NCI-H1694 treated with DMSO at 0.1 percent for 48 hours (cell line): Measurements from ENCODE around the gene GPX1.
A peak's percentile ranks its signal among the peaks of the same experiment; 100 is the strongest.
"Not testable (repeated sequence)": the region's sequence is repeated elsewhere in the genome, so short reads cannot be mapped to it uniquely, and the experiment has no call there.

ENCODE experiments used
- DNase-seq: peaks from one replicate; lab custom pipeline; 2025; lab: John Stamatoyannopoulos, UW

Gene GPX1

DNA sequence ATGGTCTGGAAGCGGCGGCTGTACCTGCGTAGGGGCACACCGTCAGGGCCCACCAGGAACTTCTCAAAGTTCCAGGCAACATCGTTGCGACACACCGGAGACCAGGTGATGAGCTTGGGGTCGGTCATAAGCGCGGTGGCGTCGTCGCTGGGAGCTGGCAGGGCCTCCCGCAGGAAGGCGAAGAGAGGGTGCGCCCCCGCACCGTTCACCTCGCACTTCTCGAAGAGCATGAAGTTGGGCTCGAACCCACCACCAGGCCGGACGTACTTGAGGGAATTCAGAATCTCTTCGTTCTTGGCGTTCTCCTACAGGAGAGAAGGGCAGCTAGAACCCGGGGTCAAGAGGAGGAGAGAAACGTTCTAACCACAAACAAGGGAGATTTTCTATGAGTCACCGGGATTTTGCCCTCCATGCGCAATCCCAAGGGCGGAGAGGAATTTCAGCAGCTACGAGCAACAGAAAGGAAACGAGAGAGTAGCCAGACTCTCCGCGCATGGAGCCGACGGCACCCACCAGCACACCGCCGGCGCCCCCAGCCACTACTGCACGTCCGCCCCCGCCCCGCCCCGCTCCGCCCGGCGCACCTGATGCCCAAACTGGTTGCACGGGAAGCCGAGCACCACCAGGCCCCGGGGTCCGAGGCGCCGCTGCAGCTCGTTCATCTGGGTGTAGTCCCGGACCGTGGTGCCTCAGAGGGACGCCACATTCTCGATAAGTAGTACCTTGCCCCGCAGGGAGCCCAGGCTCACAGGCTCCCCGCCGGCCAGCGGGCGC is 523 bp downstream of the GPX1 start:
- not testable (repeated sequence) for DNase-seq

DNA sequence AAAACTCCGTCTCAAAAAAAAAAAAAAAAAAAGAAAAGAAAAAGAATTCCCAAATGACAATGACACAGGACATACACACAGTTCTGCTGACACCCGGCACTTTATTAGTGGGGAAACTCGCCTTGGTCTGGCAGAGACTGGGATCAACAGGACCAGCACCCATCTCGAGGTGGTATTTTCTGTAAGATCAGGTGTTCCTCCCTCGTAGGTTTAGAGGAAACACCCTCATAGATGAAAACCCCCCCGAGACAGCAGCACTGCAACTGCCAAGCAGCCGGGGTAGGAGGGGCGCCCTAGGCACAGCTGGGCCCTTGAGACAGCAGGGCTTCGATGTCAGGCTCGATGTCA is 1.1 kb downstream of the GPX1 start:
- not testable (repeated sequence) for DNase-seq

DNA sequence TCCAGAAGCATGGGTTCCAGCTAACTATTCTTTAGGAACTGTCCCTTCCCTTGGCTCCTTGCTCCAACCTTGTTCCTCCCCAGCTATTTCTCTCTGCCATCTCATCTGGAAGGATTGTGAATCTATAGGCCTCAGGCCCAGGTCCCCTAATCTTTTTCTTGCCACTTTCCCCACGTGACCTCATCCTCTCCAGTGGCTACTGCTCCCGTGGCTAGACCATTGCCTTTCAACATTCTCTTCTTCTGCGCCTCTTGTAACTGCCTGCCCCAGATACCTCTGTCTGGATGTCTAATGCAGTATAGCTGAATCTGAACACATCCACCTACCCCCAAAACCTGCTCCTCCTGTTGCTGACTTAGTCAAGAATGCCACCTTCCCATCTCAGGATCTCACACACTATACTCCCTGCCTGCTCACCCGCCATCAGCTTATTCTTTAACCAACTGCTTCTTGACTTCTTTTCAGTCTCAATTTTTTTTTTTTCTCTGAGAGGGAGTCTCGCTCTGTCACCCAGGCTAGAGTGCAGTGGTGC is 5.2 kb downstream of the GPX1 start:
- no peak for DNase-seq

DNA sequence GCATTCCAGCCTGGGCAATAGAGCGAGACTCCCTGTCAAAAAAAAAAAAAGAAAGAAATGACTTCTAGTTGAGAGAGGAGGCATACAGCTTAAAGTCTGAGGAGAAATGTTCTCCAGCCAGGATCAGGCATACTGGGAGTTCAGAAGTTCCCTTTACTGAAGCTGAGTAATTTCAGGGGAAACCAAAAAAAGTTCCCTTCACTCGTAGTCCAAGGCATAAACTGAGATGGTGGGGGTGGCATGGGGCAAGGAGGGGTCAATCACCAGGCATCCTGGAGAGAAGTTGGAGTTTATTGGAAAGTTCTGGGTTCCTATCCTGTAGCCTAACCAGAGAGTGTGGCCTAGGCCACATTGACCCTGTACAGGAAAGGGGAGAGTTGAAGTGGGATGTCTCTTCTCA is 5.9 kb downstream of the GPX1 start:
- no peak for DNase-seq

- DNase-seq = no peak
Measured at GRCh38 chr3:49351521-49352011, 6.6 kb downstream of the GPX1 start.

- no peak for DNase-seq
Measured at GRCh38 chr3:49349348-49350114, 8.6 kb downstream of the GPX1 start.

- DNase-seq = not testable (repeated sequence)
Measured at GRCh38 chr3:49348361-49348760, 9.8 kb downstream of the GPX1 start.

DNA sequence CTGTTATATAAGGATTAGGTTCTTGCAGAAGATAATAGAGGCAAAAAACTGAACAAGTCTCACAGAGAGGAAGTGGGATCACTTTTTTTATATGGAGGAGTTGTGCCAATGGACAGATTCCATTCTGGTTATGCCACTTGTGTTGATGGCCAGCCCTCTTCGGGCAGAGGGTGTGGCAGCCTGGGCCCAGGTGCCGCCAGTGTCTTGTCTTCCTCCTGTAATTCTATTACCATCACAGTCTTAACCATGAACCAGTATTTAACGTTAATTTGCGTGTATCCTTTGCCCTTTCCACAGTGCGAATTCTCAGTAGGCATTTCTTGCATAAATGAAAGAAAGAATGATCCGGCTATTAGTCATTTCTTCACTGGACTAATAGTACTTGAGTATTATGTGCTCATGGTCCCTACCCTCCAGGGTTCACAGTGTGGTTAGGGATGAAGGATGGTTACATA is 11.3 kb downstream of the GPX1 start:
- DNase-seq = no peak

DNA sequence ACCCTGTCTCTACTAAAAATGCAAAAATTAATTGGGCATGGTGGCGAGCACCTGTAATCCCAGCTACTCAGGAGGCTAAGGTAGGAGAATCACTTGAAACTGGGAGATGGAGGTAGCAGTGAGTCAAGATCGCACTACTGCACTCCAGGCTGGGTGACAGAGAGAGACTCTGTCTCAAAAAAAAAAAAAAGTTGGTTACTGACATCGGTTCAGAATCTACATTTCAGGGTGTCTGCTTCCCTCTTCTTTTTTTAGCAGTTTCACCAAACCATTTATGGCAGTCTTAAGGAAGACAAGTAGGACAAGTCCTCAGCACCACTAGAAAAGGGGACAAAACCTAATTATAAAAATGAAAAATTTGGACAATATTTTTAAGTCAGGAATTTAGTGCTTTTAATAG is 15.0 kb downstream of the GPX1 start:
- no peak for DNase-seq

DNA sequence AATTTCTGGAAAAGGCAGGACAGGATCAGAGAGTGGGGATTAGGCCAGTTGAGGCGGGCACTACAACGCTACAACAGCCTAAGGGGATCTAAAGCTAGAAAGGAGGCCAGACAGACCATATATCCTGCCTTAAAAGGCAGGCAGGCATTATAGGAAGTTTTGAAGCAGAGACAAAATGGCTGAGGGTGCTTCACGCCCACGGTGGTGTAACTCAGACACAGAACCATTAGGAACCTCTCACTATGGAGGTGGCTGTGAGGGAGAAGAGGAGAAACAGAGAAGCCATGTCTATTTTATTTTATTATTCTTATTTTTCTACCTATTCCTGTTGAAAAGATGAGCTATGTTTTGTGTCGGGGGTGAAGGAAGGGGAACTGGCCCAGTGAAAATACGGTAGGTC is 16.2 kb downstream of the GPX1 start:
- DNase-seq = no peak

GRCh38 chr3:49339941-49340800 is 18.0 kb downstream of the GPX1 start, which contains the start of gene USP4:
USP4 (minus strand) TSS chr3:49340053; CDS start chr3:49340024, 29 bp downstream.
- DNase-seq = peak; percentile 57

GRCh38 chr3:49339581-49339940 is 18.6 kb downstream of the GPX1 start:
- DNase-seq = no peak

- no peak for DNase-seq
Measured at GRCh38 chr3:49333916-49334633, 24.1 kb downstream of the GPX1 start.

DNA sequence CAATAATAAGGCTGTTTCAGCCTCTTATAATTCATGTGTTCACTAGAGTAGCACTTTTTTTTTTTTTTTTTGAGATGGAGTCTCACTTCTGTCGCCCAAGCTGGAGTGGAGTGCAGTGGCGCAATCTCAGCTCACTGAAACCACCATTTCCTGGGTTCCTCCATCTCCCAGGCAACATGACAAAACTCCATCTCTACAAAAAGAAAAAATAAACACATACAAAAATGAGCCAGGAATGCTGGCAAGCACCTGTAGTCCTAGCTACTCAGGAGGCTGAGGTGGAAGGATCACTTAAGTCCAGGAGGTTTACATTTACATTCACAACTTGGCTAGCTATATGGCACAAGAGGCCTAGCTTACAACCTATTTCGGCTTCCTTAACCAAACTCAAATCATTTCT is 25.1 kb downstream of the GPX1 start:
- DNase-seq = no peak

DNA sequence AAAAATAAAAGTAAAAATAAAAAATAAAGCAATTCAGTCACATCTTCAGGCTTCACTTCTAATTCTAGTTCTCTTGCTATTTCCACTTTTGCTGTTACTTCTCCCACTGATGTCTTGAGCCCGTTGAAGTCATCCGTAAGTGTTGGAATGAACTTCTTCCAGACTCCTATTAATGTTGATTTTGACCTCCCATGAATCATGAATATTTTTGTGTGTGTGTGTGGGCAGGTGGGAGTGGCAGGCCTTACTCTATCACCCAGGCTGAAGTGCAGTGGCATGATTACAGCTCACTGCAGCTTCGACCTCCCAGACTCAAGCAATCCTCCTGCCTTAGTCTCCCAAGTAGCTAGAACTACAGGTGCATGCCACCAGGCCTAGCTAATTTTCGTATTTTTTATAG is 29.0 kb downstream of the GPX1 start:
- DNase-seq = no peak

DNA sequence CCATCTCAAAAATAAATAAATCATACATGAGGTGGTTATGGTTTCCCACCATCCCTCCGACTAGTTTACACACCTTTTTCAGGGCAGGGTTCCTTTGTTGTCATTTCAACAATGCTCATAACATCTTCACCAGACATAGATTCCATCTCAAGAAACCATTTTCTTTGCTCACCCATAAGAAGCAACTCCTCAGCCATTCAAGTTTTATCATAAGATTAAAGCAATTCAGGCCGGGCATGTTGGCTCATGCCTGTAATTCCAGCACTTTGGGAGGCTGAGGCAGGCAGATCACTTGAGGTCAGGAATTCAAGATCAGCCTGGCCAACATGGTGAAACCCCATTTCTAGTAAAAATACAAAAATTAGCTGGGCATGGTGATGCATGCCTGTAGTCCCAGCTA is 29.8 kb downstream of the GPX1 start:
- DNase-seq = not testable (repeated sequence)

GRCh38 chr3:49327485-49327884 is 30.7 kb downstream of the GPX1 start:
- DNase-seq = no peak

GRCh38 chr3:49324768-49325167 is 33.4 kb downstream of the GPX1 start:
- no peak for DNase-seq

- no peak for DNase-seq
Measured at GRCh38 chr3:49316696-49317457, 41.3 kb downstream of the GPX1 start.

DNA sequence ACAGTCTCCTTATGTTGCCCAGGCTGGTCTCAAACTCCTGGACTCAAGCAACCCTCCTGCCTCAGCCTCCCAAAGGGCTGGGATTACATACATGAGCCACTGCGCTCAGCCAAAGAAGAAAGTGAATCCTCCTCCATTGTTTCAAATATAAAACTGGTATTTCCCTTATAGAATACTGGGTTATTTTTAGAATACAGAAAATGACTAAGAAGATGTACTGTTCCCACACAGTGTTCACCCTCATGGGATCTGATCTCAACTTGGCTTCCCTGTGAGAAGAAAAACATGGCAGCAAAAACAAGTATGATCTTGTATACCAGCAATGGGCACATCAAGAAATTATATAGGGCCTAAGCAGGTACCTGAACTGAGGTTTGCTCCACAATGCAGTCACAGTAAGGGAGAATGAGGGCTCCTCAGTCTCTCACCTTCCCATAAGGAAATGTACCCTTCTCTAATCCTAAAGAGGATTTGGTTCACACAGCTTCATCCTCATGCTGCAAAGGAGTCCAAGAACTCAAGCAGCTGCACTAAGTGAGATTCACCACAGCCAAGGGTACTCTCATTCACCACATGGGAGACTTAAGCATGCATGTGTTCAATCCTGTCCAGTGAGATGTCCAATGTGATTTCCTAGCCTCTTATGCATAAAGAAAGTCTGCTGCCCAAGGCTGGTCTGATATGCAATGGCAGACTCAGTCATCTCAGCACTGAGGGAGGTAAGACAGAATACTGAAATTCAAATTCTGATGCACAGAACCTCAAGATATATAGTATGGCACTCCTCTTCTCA is 44.1 kb downstream of the GPX1 start:
- no peak for DNase-seq
